GM20000 (cell line): ENCODE results near the gene CAPRIN2.

Experiments used
- DNase-seq: peaks from one replicate; pipeline ENCODE4 v3.0.0; 2012; ENCODE audit warnings: low spot score
- CTCF ChIP-seq: IDR thresholded peaks from 2 replicates; pipeline ENCODE4 v1.5.1; 2012; ENCODE audit warnings: mild to moderate bottlenecking, control low read depth; ENCODE audit errors: extremely low read depth, missing control alignments

The CAPRIN2 gene

GRCh38 chr12:30794020-30794419 is 39.3 kb upstream of the CAPRIN2 start:
- DNase-seq, result no peak
- no peak for TF ChIP-seq CTCF

- DNase-seq, result no peak
- no peak for TF ChIP-seq CTCF
Observed at GRCh38 chr12:30792648-30793499, 38.1 kb upstream of the CAPRIN2 start.

- TF ChIP-seq CTCF, result no peak
- no peak for DNase-seq
Observed at GRCh38 chr12:30792085-30792484, 37.3 kb upstream of the CAPRIN2 start.

GRCh38 chr12:30788754-30789153 is 34.0 kb upstream of the CAPRIN2 start:
- DNase-seq, result no peak
- no peak for TF ChIP-seq CTCF

GRCh38 chr12:30785630-30786029 is 30.9 kb upstream of the CAPRIN2 start:
- no peak for DNase-seq
- TF ChIP-seq CTCF, result no peak

GRCh38 chr12:30784508-30784907 is 29.8 kb upstream of the CAPRIN2 start:
- DNase-seq, result no peak
- no peak for TF ChIP-seq CTCF

- DNase-seq, result no peak
- no peak for TF ChIP-seq CTCF
Observed at GRCh38 chr12:30783946-30784345, 29.2 kb upstream of the CAPRIN2 start.
